ENCODE data around the gene SMIM36. TPM values are rescaled to one million over a fixed set of nuclear protein-coding genes. Genes with fewer than 3 reads are reported as not detected.
"Not testable (repeated sequence)": the region's sequence is repeated elsewhere in the genome, so short reads cannot be mapped to it uniquely, and the experiment has no call there.

SMIM36 gene
- total RNA-seq, 4 donors from 2014 or later = not detected

DNA sequence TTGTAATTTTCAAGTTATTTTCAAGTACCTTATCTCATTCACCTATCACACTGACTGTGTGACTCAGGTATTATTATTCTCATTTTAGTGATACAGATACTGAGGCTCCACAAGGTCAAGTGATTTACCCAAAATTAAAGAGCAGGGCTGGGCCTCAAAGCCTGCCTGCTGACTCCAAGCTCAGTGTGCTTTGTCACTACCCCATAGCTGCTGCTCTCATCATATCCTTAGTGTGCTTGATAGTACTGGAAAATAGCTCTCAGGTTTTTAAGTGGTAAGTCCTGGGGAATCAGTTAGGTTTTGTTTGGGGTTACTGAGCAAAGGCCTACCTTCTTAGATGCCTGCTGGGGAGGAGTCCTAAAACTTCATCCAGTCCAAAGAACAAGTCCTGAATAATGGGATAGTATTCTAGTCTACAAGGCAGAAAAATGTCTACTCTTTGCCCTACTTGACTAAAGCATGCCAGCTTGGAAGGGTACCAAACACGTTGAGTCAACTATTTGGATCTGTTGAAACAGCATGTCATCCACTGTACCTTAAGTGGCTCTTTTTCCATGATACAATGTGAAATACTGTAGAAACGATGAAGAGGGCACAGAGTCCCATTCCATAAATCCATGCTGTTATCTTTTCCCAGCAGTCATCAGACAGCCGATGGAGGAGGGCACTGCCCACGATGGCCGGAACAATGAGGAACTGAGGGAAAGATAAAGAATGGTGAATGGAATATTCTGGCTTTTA is 100.4 kb downstream of the SMIM36 start:
- Histone ChIP-seq H3K4me1 (peaks cover 0 to 27% (median 2%) of the 10 kb centered on the region in 3 donors), H3K36me3 (peaks cover 6 to 80% of the 10 kb centered on the region in 2 donors), H3K27ac (peak overlapping the region in 3 of 4 donors; percentile 28 to 41 (median 29)), H3K9me3 (no peaks in the 10 kb centered on the region), H3K4me3 (no peak overlapping the region), H3K27me3 (no peaks in the 10 kb centered on the region)
- WGBS, 2 donors (ENCODE audit: low coverage in 1 of 2) = 72 to 79% methylated on average over 3 to 5 of the region's 5 CpGs
- no peak for ATAC-seq
- TF ChIP-seq POLR2AphosphoS5 (IDR thresholded peaks at IDR 0.05) (peak; percentile 35), EP300 (IDR thresholded peaks at IDR 0.05) (no peak)
- TF ChIP-seq, protein P1, sequence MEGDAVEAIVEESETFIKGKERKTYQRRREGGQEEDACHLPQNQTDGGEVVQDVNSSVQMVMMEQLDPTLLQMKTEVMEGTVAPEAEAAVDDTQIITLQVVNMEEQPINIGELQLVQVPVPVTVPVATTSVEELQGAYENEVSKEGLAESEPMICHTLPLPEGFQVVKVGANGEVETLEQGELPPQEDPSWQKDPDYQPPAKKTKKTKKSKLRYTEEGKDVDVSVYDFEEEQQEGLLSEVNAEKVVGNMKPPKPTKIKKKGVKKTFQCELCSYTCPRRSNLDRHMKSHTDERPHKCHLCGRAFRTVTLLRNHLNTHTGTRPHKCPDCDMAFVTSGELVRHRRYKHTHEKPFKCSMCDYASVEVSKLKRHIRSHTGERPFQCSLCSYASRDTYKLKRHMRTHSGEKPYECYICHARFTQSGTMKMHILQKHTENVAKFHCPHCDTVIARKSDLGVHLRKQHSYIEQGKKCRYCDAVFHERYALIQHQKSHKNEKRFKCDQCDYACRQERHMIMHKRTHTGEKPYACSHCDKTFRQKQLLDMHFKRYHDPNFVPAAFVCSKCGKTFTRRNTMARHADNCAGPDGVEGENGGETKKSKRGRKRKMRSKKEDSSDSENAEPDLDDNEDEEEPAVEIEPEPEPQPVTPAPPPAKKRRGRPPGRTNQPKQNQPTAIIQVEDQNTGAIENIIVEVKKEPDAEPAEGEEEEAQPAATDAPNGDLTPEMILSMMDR (IDR thresholded peaks at IDR 0.05) = no peak

DNA sequence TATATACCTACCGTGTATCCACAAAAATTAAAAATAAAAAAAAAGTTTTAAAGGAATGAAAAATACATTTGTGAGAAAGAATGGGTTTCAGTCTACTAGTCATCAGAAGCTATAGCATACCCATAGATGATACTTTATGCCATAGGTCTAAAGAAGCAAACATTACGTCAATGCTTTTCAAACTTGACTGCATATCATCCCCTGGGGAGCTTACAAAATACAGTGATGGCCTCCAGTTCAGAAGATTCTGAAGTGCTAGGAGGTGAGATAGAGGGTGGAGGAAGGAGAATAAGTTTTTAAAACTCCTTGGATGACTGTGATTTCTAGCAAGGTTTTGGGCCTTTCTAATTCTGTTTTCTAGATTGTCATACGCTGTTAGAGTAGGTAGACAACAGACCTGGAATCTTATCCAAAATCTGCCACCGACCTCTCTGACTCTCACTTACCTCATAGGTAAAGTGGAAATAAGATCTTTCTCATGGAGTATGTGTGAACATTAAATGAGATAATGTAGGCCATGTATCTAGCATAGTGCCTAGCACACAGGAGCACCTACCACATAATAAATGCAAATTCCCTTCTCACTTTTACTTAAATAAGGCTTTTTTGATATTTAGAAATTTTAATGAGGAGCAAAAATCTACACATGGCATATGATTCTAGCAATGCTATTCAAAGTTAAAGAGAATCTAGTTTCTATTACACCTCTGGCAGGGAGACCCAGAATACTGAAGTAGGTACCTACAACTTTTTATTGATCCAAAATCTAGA is 102.0 kb downstream of the SMIM36 start:
- TF ChIP-seq, protein P1 (IDR thresholded peaks at IDR 0.05) = no peak
- no peak for TF ChIP-seq POLR2AphosphoS5 (IDR thresholded peaks at IDR 0.05)
- no peak for TF ChIP-seq EP300 (IDR thresholded peaks at IDR 0.05)
- no peak for TF ChIP-seq POLR2A (IDR thresholded peaks at IDR 0.05)
- Histone ChIP-seq H3K9me3 (no peaks in the 10 kb centered on the region), H3K36me3 (peaks cover 6 to 96% of the 10 kb centered on the region in 2 donors), H3K4me3 (no peak overlapping the region), H3K27ac (no peak overlapping the region), H3K27me3 (no peaks in the 10 kb centered on the region), H3K4me1 (peaks cover 0 to 15% (median 0%) of the 10 kb centered on the region in 3 donors)
- no peak for ATAC-seq
- 85 to 94% methylated on average over 2 to 4 of the region's 4 CpGs for WGBS, 2 donors (ENCODE audit: low coverage in 1 of 2)

DNA sequence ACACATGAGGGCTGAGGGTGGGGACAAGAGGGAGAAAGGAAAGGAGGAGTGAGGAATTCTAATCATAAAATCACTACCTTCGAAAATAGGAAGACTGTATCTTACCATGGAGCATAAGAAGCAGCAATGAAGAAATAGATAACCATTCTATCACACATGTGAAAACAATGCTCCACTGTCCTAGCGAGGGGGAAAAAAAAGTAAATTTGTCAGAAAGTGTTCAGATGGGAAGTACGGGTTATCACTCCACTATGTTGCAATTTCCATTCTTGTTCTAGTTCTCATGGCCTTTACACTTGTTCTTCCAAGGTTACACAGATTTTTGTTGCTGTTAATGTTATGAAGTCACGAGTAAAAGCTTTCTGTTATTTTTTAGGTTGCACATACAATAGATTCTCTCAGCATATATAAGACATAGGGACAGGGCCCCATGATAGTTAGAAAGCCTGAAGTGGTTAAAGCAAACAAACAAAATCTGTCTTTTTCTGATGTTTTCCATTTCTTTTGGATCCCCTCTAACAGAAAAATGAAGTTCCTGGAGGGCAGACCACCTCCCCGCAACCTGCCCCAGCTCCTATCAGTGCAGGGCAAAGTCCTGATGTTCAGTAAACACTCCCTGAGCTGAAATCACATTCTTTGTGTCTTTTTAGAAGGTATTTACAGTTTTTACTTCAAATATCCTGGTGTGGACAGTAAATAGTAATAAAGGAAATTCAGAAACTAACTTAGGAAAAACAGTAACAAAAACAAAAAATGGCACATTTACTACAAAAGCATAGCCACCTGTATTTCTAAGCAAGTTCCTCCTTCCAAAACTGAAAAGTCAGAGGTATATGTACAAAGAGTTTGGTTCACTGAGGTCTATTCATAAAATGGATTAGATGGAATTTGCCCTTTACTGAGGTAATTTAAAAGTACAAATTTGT is 103.3 kb downstream of the SMIM36 start:
- WGBS, 2 donors (ENCODE audit: low coverage in 1 of 2) = 63 to 75% methylated on average over 3 to 5 of the region's 5 CpGs
- peaks cover 0 to 19% (median 0%) of the 10 kb centered on the region in 3 donors for H3K4me1 ChIP-seq
- no peaks in the 10 kb centered on the region for H3K9me3 ChIP-seq
- H3K27ac ChIP-seq = no peak overlapping the region
- no peak for ATAC-seq
- no peaks in the 10 kb centered on the region for H3K27me3 ChIP-seq
- TF ChIP-seq, protein P1 (IDR thresholded peaks at IDR 0.05) = no peak
- no peak for TF ChIP-seq POLR2AphosphoS5 (IDR thresholded peaks at IDR 0.05)
- no peak for TF ChIP-seq POLR2A (IDR thresholded peaks at IDR 0.05)
- no peak for TF ChIP-seq EP300 (IDR thresholded peaks at IDR 0.05)
- no peak overlapping the region for H3K4me3 ChIP-seq
- H3K36me3 ChIP-seq = peaks cover 6 to 98% of the 10 kb centered on the region in 2 donors

DNA sequence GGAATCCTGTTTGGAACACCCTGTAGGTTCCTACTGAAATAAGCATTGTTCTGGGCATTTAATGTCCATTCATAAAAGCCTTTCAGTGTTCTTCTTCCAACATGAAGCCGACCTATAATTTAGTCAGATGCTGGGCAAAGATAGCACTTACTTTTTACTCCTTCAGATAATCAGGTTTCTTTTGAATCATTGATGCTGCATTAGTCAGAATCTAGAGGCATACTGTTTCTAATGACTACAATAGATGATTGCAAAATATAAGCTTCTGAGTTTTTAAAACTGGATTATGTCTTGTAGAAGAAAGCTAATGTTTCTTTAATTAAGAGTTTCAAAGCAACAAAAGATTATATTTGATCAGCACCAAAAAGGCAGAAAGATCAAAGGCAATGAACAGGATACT is 105.7 kb downstream of the SMIM36 start:
- H3K36me3 ChIP-seq = peaks cover under 1 to 100% of the 10 kb centered on the region in 2 donors
- WGBS, 2 donors (ENCODE audit: low coverage in 1 of 2) = 50 to 86% methylated on average over 1 of the region's 1 CpG

DNA sequence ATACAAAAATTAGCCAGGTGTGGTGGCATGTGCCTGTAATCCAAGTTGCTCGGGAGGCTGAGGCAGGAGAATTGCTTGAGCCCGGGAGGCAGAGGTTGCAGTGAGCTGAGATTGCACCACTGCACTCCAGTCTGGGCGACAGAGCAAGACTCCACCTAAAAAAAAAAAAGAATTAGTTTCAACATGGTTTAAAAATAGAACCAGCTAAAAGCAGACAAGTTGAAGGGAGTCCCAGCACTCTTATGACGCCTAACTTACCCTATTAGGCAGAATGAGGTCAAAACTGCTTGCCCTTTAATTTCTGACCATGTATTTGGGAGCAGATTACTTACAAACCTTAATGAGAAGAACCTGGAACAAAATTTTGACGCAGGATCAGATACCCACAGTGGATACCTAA is 107.1 kb downstream of the SMIM36 start:
- H3K36me3 ChIP-seq = peaks cover 0 to 100% of the 10 kb centered on the region in 2 donors
- not testable (repeated sequence) for H3K4me3 ChIP-seq, H3K4me1 ChIP-seq, H3K27me3 ChIP-seq, H3K27ac ChIP-seq, H3K9me3 ChIP-seq, ATAC-seq
- WGBS, 2 donors (ENCODE audit: low coverage in 1 of 2) = 62 to 79% methylated on average over 3 to 5 of the region's 5 CpGs

More for the DNA sequence above, 105.7 kb downstream of the SMIM36 start:
- ATAC-seq = no peak
- H3K4me1 ChIP-seq = peaks cover 0 to 7% (median 0%) of the 10 kb centered on the region in 3 donors
- no peak overlapping the region for H3K27ac ChIP-seq
- no peak overlapping the region for H3K4me3 ChIP-seq
- TF ChIP-seq, protein P1 (IDR thresholded peaks at IDR 0.05) = no peak
- no peak for TF ChIP-seq EP300 (IDR thresholded peaks at IDR 0.05)
- TF ChIP-seq POLR2A (IDR thresholded peaks at IDR 0.05) = no peak
- no peak for TF ChIP-seq POLR2AphosphoS5 (IDR thresholded peaks at IDR 0.05)
- H3K9me3 ChIP-seq = no peaks in the 10 kb centered on the region
- no peaks in the 10 kb centered on the region for H3K27me3 ChIP-seq

All from gastroesophageal sphincter (tissue), 4 donors.